ENCODE results near the gene NMT2. TPM values are rescaled to one million over a fixed set of nuclear protein-coding genes. Genes with fewer than 3 reads are reported as not detected.

NMT2 gene
- total and polyA plus RNA-seq, 2 donors (not counting 1 experiment from before 2014, with no cell fraction given), result 16.6 to 21.0 TPM

- Histone ChIP-seq H3K4me3 (replicated peaks in 1 of 4; ENCODE audit: control extremely low read depth in 1 of 4, insufficient read depth in 1 of 4, low read depth in 3 of 4, low read length in 4 of 4) (no peak overlapping the region), H2AFZ (ENCODE audit: low read length) (no peak overlapping the region), H3K79me2 (ENCODE audit: control insufficient read depth, insufficient read depth, low read length) (peaks cover 31% of the 10 kb centered on the region), H3K4me2 (ENCODE audit: extremely low read depth, insufficient read depth, low read length) (no peak overlapping the region), H3K9ac (ENCODE audit: insufficient read depth, low read length) (no peak overlapping the region), H3K9me3 (ENCODE audit: control insufficient read depth, insufficient read depth, low read depth, low read length) (no peaks in the 10 kb centered on the region), H3K27ac (ENCODE audit: insufficient read depth, low read length) (no peak overlapping the region), H3K36me3 (ENCODE audit: control insufficient read depth, insufficient read depth, low read length) (no peaks in the 10 kb centered on the region), H4K20me1 (ENCODE audit: control insufficient read depth, extremely low read depth, insufficient read depth, low read length) (peaks cover 3% of the 10 kb centered on the region), H3K27me3 (ENCODE audit: control insufficient read depth, insufficient read depth, low read length) (no peaks in the 10 kb centered on the region), H3K4me1 (ENCODE audit: control insufficient read depth, extremely low read depth, insufficient read depth, low read length) (no peaks in the 10 kb centered on the region)
- no peak for DNase-seq (ENCODE audit: low read depth in 2 of 2)
- no peak for TF ChIP-seq EZH2 (IDR thresholded peaks at IDR 0.05; ENCODE audit: low read length, missing control alignments)
- TF ChIP-seq, protein P1, sequence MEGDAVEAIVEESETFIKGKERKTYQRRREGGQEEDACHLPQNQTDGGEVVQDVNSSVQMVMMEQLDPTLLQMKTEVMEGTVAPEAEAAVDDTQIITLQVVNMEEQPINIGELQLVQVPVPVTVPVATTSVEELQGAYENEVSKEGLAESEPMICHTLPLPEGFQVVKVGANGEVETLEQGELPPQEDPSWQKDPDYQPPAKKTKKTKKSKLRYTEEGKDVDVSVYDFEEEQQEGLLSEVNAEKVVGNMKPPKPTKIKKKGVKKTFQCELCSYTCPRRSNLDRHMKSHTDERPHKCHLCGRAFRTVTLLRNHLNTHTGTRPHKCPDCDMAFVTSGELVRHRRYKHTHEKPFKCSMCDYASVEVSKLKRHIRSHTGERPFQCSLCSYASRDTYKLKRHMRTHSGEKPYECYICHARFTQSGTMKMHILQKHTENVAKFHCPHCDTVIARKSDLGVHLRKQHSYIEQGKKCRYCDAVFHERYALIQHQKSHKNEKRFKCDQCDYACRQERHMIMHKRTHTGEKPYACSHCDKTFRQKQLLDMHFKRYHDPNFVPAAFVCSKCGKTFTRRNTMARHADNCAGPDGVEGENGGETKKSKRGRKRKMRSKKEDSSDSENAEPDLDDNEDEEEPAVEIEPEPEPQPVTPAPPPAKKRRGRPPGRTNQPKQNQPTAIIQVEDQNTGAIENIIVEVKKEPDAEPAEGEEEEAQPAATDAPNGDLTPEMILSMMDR (conservative IDR thresholded peaks at IDR 0.05 in 1 of 2, IDR thresholded peaks at IDR 0.05 in 1 of 2; ENCODE audit: low read depth in 1 of 2, low read length in 2 of 2), result no peak
These were observed 15.9 kb downstream of the NMT2 start for GRCh38 chr10:15152556-15152955.

DNA sequence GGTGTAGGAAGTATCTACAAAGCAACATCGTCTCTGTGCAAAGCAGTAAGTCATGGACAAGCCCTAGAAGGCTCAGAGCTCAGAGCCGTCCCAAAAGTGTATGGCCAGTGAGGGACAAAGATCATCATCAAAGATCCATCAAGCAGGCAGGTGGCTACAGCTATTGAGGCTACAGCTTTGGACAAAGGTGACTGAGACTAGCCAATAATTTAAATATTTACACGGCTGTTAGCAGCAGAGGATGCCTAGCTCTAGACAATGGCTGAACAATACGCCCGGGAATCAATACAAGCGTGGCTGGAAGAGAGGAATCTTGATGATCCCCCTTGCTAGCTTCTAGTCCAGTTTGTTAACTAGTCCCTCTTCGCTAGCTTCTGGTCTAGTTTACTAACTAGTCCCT is 17.9 kb downstream of the NMT2 start:
- Histone ChIP-seq H4K20me1 (ENCODE audit: control insufficient read depth, extremely low read depth, insufficient read depth, low read length) (no peaks in the 10 kb centered on the region), H3K27ac (ENCODE audit: insufficient read depth, low read length) (no peak overlapping the region), H3K4me1 (ENCODE audit: control insufficient read depth, extremely low read depth, insufficient read depth, low read length) (no peaks in the 10 kb centered on the region), H3K36me3 (ENCODE audit: control insufficient read depth, insufficient read depth, low read length) (no peaks in the 10 kb centered on the region), H3K4me3 (replicated peaks in 1 of 4; ENCODE audit: control extremely low read depth in 1 of 4, insufficient read depth in 1 of 4, low read depth in 3 of 4, low read length in 4 of 4) (no peak overlapping the region), H3K27me3 (ENCODE audit: control insufficient read depth, insufficient read depth, low read length) (no peaks in the 10 kb centered on the region), H3K9me3 (ENCODE audit: control insufficient read depth, insufficient read depth, low read depth, low read length) (no peaks in the 10 kb centered on the region), H2AFZ (ENCODE audit: low read length) (no peak overlapping the region), H3K9ac (ENCODE audit: insufficient read depth, low read length) (no peak overlapping the region), H3K79me2 (ENCODE audit: control insufficient read depth, insufficient read depth, low read length) (peaks cover 37% of the 10 kb centered on the region), H3K4me2 (ENCODE audit: extremely low read depth, insufficient read depth, low read length) (no peak overlapping the region)
- TF ChIP-seq, protein P1 (conservative IDR thresholded peaks at IDR 0.05 in 1 of 2, IDR thresholded peaks at IDR 0.05 in 1 of 2; ENCODE audit: low read depth in 1 of 2, low read length in 2 of 2), result no peak
- TF ChIP-seq EZH2 (IDR thresholded peaks at IDR 0.05; ENCODE audit: low read length, missing control alignments), result no peak
- no peak for DNase-seq (ENCODE audit: low read depth in 2 of 2)

DNA sequence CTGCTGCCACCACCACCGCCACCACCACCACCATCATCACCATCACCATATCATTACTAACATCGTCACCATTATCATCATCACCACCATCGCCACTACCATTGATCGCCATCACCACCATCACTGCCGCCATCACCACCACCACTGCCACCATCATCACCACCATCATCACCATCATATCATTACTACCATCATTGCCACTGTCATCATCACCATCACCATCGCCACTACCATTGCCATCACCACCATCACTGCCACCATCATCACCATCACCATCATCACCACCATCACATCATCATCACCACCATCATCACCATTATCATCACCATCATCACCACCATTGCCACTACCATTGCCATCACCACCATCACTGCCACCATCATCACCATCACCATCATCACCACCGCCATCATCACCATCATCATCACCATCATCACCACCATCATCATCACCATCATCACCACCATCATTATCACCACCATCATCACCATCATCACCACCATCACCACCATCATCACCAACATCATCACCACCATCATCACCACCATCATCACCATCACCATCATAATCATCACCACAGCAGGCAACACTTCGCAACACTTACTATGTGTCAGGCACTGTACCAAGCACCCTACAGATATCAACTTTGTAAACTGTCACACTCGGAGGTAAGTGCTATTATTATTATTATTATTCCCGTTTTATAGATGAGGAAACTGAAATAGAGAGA is 19.3 kb downstream of the NMT2 start:
- Histone ChIP-seq H3K36me3 (ENCODE audit: control insufficient read depth, insufficient read depth, low read length) (no peaks in the 10 kb centered on the region), H3K27me3 (ENCODE audit: control insufficient read depth, insufficient read depth, low read length) (no peaks in the 10 kb centered on the region), H3K27ac (ENCODE audit: insufficient read depth, low read length) (no peak overlapping the region), H3K4me1 (ENCODE audit: control insufficient read depth, extremely low read depth, insufficient read depth, low read length) (peaks cover 3% of the 10 kb centered on the region), H3K9ac (ENCODE audit: insufficient read depth, low read length) (no peak overlapping the region), H3K79me2 (ENCODE audit: control insufficient read depth, insufficient read depth, low read length) (peaks cover 36% of the 10 kb centered on the region), H3K4me3 (replicated peaks in 1 of 4; ENCODE audit: control extremely low read depth in 1 of 4, insufficient read depth in 1 of 4, low read depth in 3 of 4, low read length in 4 of 4) (no peak overlapping the region), H3K9me3 (ENCODE audit: control insufficient read depth, insufficient read depth, low read depth, low read length) (no peaks in the 10 kb centered on the region), H3K4me2 (ENCODE audit: extremely low read depth, insufficient read depth, low read length) (no peak overlapping the region), H2AFZ (ENCODE audit: low read length) (no peak overlapping the region), H4K20me1 (ENCODE audit: control insufficient read depth, extremely low read depth, insufficient read depth, low read length) (no peaks in the 10 kb centered on the region)
- no peak for DNase-seq (ENCODE audit: low read depth in 2 of 2)
- no peak for TF ChIP-seq EZH2 (IDR thresholded peaks at IDR 0.05; ENCODE audit: low read length, missing control alignments)
- TF ChIP-seq, protein P1 (conservative IDR thresholded peaks at IDR 0.05 in 1 of 2, IDR thresholded peaks at IDR 0.05 in 1 of 2; ENCODE audit: low read depth in 1 of 2, low read length in 2 of 2), result no peak

Data from fibroblast of lung (primary cell).